Measurements from ENCODE around the gene VAMP8. TPM values are rescaled to one million over a fixed set of nuclear protein-coding genes. Genes with fewer than 3 reads are reported as not detected.

VAMP8 gene
- total and polyA plus RNA-seq, 11 donors: 5.4 to 103 (median 11.9) TPM

GRCh38 chr2:85605406-85606115, 28.2 kb downstream of the VAMP8 start:
- ATAC-seq (no peak), DNase-seq (peak in 1 of 5 donors; percentile 12)
- Histone ChIP-seq H3K4me3 (no peak overlapping the region), H3K36me3 (peaks cover 0 to 37% (median 21%) of the 10 kb centered on the region in 9 donors), H3K27ac (peak overlapping the region in 11 of 12 donors; percentile 10 to 90 (median 79)), H3K4me1 (peaks cover 0 to 85% (median 60%) of the 10 kb centered on the region in 12 donors), H3K9me3 (no peaks in the 10 kb centered on the region), H3K27me3 (no peaks in the 10 kb centered on the region)
- TF ChIP-seq POLR2A (IDR thresholded peaks at IDR 0.05) (no peak), CTCF (IDR thresholded peaks at IDR 0.05) (no peak)
- intact Hi-C loops (cut with DNase I): loop anchor here in 1 of 10 donors (5.0 kb wide), 1 partner anchor 183 kb away; no protein-coding TSS in a partner anchor
- 59 to 71% (median 62%) methylated on average over 4 of the region's 4 CpGs for WGBS, 4 donors

GRCh38 chr2:85606116-85606455, 28.7 kb downstream of the VAMP8 start:
- intact Hi-C loops (cut with DNase I): loop anchor here in 1 of 10 donors (5.0 kb wide), 1 partner anchor 184 kb away; no protein-coding TSS in a partner anchor
- TF ChIP-seq POLR2A (IDR thresholded peaks at IDR 0.05) (no peak), CTCF (IDR thresholded peaks at IDR 0.05) (no peak)
- ATAC-seq (no peak), DNase-seq (peak in 1 of 5 donors; percentile 9)
- Histone ChIP-seq H3K4me1 (peaks cover 2 to 86% (median 61%) of the 10 kb centered on the region in 12 donors), H3K27me3 (no peaks in the 10 kb centered on the region), H3K9me3 (no peaks in the 10 kb centered on the region), H3K36me3 (peaks cover 0 to 35% (median 16%) of the 10 kb centered on the region in 9 donors), H3K27ac (peak overlapping the region in 10 of 12 donors; percentile 15 to 90 (median 80)), H3K4me3 (no peak overlapping the region)
- WGBS, 4 donors: 76 to 85% (median 79%) methylated on average over 7 of the region's 7 CpGs

- intact Hi-C loops (cut with DNase I): loop anchor here in 1 of 10 donors (5.0 kb wide), 1 partner anchor 185 kb away; no protein-coding TSS in a partner anchor
- Histone ChIP-seq H3K36me3 (peaks cover 0 to 35% (median 15%) of the 10 kb centered on the region in 9 donors), H3K9me3 (no peaks in the 10 kb centered on the region), H3K27me3 (no peaks in the 10 kb centered on the region), H3K27ac (peak overlapping the region; percentile 34 to 90 (median 75)), H3K4me3 (no peak overlapping the region), H3K4me1 (peaks cover 2 to 85% (median 57%) of the 10 kb centered on the region in 12 donors)
- no peak for ATAC-seq
- DNase-seq: peak in 1 of 5 donors; percentile 32
- TF ChIP-seq CTCF (IDR thresholded peaks at IDR 0.05): no peak
- TF ChIP-seq POLR2A (IDR thresholded peaks at IDR 0.05): no peak
- WGBS, 4 donors: 53 to 60% (median 58%) methylated on average over 9 of the region's 9 CpGs
These were observed 30.2 kb downstream of the VAMP8 start for GRCh38 chr2:85607268-85608215.

Data from heart left ventricle (tissue), 16 donors.